Gastroesophageal sphincter (tissue), 4 donors: ENCODE results near the gene SFTPB. TPM values are rescaled to one million over a fixed set of nuclear protein-coding genes. Genes with fewer than 3 reads are reported as not detected.

ENCODE experiments used
- ATAC-seq: fragments of 150-250 bp; one replicate; pipeline ENCODE4 v1.9.1; 2016; ENCODE audit warnings: mild to moderate bottlenecking, moderate library complexity
- H3K27ac ChIP-seq, 4 donors: fragments of 200-600 bp; sonication (generic) in 3 of 4; 1 replicate in 3 of 4; 2 replicates in 1 of 4; pipeline ENCODE4 v1.5.1; 2016 to 2019
- H3K27me3 ChIP-seq: fragments of 200-600 bp; sonication (generic); one replicate; pipeline ENCODE4 v1.5.1; 2019
- H3K36me3 ChIP-seq, 2 donors: fragments of 200-600 bp; sonication (generic); one replicate each; pipeline ENCODE4 v1.5.1; 2019; ENCODE audit warnings: control low read depth in 1 of 2
- H3K4me1 ChIP-seq, 3 donors: fragments of 200-600 bp; sonication (generic); 1 replicate in 2 of 3; 2 replicates in 1 of 3; pipeline ENCODE4 v1.5.1; 2016 to 2019; ENCODE audit warnings: control low read depth in 2 of 3
- H3K4me3 ChIP-seq, 2 donors: fragments of 200-600 bp; sonication (generic); one replicate each; pipeline ENCODE4 v1.5.1; 2019; ENCODE audit warnings: mild to moderate bottlenecking in 1 of 2, moderate library complexity in 1 of 2
- H3K9me3 ChIP-seq, 3 donors: fragments of 200-600 bp; sonication (generic); one replicate each; pipeline ENCODE4 v1.5.1; 2017 to 2019; ENCODE audit warnings: control low read depth in 2 of 3
- EP300 ChIP-seq: sonication (generic); formaldehyde crosslinking; IDR thresholded peaks from one replicate; pipeline ENCODE4 v1.6.1; 2017; ENCODE audit warnings: antibody characterized with exemption, mild to moderate bottlenecking
- POLR2A ChIP-seq, 2 donors: fragments of 450-650 bp; IDR thresholded peaks; one replicate each; pipeline ENCODE4 v1.6.1; 2017; ENCODE audit warnings: antibody characterized with exemption in 2 of 2, mild to moderate bottlenecking in 2 of 2, moderate library complexity in 1 of 2
- POLR2AphosphoS5 ChIP-seq: sonication (generic); formaldehyde crosslinking; IDR thresholded peaks from one replicate; pipeline ENCODE4 v1.6.1; 2017; ENCODE audit warnings: antibody characterized with exemption
- WGBS, 2 donors: methylation state at CpG; one replicate each; pipeline ENCODE4 v1.1.5; 2018; ENCODE audit warnings: low coverage in 1 of 2; 5-methylcytosine and 5-hydroxymethylcytosine counted together
- total RNA-seq, 4 donors: library from RNA; depleted of rRNA; stranded (reverse); fragments of >200 nt; gene quantifications; one replicate each; pipeline ENCODE4 v1.1.0, GENCODE V29; 2016
- TF ChIP-seq, protein P1 (sequence below), 4 experiments: fragments of 200-600 bp in 2 of 4; fragments of 450-650 bp in 2 of 4; sonication (generic) in 1 of 4; IDR thresholded peaks; one replicate each; pipeline ENCODE4 v1.5.1; 2017 to 2019; ENCODE audit warnings: antibody characterized with exemption in 4 of 4, mild to moderate bottlenecking in 2 of 4, moderate library complexity in 2 of 4

The SFTPB gene
- total RNA-seq, 4 donors from 2014 or later, result not detected

DNA sequence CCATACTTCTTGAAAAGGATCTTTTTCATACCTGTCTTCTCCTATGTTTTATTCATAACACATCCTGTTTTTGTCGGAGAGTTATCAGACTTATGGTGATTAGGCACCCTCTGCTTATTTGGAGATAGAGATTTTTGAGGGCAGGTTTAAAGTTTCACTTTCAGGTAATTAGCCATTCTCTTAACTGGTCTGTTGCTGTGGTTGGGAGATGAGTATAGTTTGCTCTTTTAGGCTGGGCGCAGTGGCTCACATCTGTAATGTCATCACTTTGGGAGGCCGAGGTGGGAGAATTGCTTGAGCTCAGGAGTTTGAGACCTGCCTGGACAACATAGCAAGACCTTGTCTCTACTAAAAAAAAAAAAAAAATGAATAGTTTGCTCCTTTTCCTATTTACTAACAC is 25.3 kb downstream of the SFTPB start:
- WGBS, 2 donors, result 73 to 100% methylated on average over 3 of the region's 3 CpGs
- Histone ChIP-seq H3K36me3 (peaks cover 14 to 100% of the 10 kb centered on the region in 2 donors), H3K27ac (no peak overlapping the region), H3K27me3 (no peaks in the 10 kb centered on the region), H3K9me3 (no peaks in the 10 kb centered on the region), H3K4me3 (no peak overlapping the region), H3K4me1 (peaks cover 0 to 3% (median 0%) of the 10 kb centered on the region in 3 donors)
- TF ChIP-seq POLR2A (IDR thresholded peaks at IDR 0.05) (no peak), EP300 (no peak), POLR2AphosphoS5 (no peak)
- TF ChIP-seq, protein P1, sequence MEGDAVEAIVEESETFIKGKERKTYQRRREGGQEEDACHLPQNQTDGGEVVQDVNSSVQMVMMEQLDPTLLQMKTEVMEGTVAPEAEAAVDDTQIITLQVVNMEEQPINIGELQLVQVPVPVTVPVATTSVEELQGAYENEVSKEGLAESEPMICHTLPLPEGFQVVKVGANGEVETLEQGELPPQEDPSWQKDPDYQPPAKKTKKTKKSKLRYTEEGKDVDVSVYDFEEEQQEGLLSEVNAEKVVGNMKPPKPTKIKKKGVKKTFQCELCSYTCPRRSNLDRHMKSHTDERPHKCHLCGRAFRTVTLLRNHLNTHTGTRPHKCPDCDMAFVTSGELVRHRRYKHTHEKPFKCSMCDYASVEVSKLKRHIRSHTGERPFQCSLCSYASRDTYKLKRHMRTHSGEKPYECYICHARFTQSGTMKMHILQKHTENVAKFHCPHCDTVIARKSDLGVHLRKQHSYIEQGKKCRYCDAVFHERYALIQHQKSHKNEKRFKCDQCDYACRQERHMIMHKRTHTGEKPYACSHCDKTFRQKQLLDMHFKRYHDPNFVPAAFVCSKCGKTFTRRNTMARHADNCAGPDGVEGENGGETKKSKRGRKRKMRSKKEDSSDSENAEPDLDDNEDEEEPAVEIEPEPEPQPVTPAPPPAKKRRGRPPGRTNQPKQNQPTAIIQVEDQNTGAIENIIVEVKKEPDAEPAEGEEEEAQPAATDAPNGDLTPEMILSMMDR (IDR thresholded peaks at IDR 0.05), result no peak
- no peak for ATAC-seq

DNA sequence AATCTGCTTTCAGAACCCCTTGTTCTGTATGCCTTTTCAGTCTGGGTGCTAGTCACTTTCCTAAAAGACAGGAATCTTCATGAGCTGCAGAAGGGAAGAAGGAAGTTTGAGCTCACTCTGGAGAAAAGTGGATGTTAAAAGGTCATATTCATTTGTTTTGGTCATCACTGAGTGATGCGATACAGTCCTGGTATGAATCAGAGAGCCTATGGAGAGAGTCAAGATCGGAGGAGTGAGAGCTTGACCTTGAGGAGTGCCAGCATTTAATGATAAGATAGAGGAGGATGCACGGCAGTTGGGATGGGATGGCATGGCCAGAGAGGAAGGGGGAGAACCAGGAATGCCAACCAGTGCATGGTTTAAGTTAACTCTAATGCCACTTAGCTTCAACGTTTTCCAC is 32.4 kb downstream of the SFTPB start:
- no peak overlapping the region for H3K4me3 ChIP-seq
- ATAC-seq, result no peak
- no peaks in the 10 kb centered on the region for H3K9me3 ChIP-seq
- peaks cover 0 to 8% (median 0%) of the 10 kb centered on the region in 3 donors for H3K4me1 ChIP-seq
- 50 to 55% methylated on average over 3 to 4 of the region's 4 CpGs for WGBS, 2 donors
- H3K27ac ChIP-seq, result no peak overlapping the region
- peaks cover 2 to 94% of the 10 kb centered on the region in 2 donors for H3K36me3 ChIP-seq
- TF ChIP-seq, protein P1 (IDR thresholded peaks at IDR 0.05), result no peak
- no peak for TF ChIP-seq EP300
- H3K27me3 ChIP-seq, result no peaks in the 10 kb centered on the region

DNA sequence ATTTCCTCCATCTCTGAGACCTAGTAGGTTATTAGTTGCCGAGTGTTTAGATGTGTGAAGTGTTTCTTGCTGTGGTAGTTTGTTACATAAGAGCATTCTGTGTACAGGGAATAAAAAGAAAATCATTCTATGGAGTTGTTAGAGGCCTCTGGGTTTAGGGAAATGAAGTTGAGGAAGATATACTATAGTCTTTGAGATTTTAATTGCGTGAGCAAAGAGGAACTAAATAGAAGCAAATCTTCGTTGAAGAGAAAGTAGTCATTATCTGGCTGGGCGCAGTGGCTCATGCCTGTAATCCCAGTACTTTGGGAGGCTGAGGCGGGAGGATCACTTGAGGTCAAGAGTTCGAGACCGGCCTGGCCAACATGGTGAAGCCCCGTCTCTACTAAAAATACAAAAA is 33.0 kb downstream of the SFTPB start:
- TF ChIP-seq, protein P1 (IDR thresholded peaks at IDR 0.05), result no peak
- TF ChIP-seq EP300 (no peak), POLR2AphosphoS5 (no peak), POLR2A (IDR thresholded peaks at IDR 0.05) (no peak)
- Histone ChIP-seq H3K9me3 (no peaks in the 10 kb centered on the region), H3K27me3 (no peaks in the 10 kb centered on the region), H3K4me3 (no peak overlapping the region), H3K36me3 (peaks cover 2 to 94% of the 10 kb centered on the region in 2 donors), H3K27ac (no peak overlapping the region), H3K4me1 (peaks cover 0 to 8% (median 0%) of the 10 kb centered on the region in 3 donors)
- 81 to 100% methylated on average over 1 to 8 of the region's 8 CpGs for WGBS, 2 donors
- no peak for ATAC-seq

- Histone ChIP-seq H3K9me3 (no peaks in the 10 kb centered on the region), H3K36me3 (peaks cover 5 to 96% of the 10 kb centered on the region in 2 donors), H3K27ac (no peak overlapping the region), H3K27me3 (no peaks in the 10 kb centered on the region), H3K4me1 (no peaks in the 10 kb centered on the region), H3K4me3 (no peak overlapping the region)
- TF ChIP-seq EP300 (no peak), POLR2A (IDR thresholded peaks at IDR 0.05) (no peak), POLR2AphosphoS5 (no peak)
- TF ChIP-seq, protein P1 (IDR thresholded peaks at IDR 0.05), result no peak
- no peak for ATAC-seq
- 79 to 95% methylated on average over 2 of the region's 3 CpGs for WGBS, 2 donors
Measured at GRCh38 chr2:85631316-85631715, 36.7 kb downstream of the SFTPB start.

DNA sequence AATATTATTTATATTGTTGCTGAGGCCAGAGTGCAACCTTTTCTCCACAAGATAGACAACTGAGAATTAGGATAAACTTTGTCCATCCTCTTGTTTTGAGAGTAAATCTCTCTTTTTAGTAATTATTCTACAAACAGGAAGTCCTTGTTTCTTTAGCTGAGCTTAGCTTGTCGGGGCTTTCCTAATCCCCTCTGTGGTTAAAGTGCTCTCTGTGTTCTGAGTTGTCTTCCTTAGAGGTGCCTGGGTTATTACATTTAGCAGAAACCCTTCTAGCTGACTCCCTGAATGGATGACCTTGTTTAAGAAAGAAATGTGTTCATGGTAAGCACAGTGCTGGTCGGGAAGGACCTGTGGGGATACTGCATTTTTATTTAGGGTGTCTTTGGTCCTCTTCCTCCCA is 39.3 kb downstream of the SFTPB start:
- no peak for ATAC-seq
- Histone ChIP-seq H3K27me3 (no peaks in the 10 kb centered on the region), H3K4me1 (no peaks in the 10 kb centered on the region), H3K9me3 (no peaks in the 10 kb centered on the region), H3K27ac (no peak overlapping the region), H3K4me3 (no peak overlapping the region), H3K36me3 (peaks cover 6 to 100% of the 10 kb centered on the region in 2 donors)
- WGBS, 2 donors, result 56 to 57% methylated on average over 1 to 2 of the region's 2 CpGs
- no peak for TF ChIP-seq POLR2AphosphoS5
- no peak for TF ChIP-seq POLR2A (IDR thresholded peaks at IDR 0.05)
- TF ChIP-seq, protein P1 (IDR thresholded peaks at IDR 0.05), result no peak
- TF ChIP-seq EP300, result no peak
